Stimulated activated naive CD8-positive, alpha-beta T cell treated with anti-CD3 and anti-CD28 coated beads, Interleukin-15, amount 100 ng/mL, for 72 hours (primary cell): ENCODE results near the gene ACOT4.
A peak's percentile ranks its signal among the peaks of the same experiment; 100 is the strongest.

Experiments
- ATAC-seq: fragments of 150-1000 bp; cut with Tn5 transposase; 2 replicates; pipeline ENCODE4 v1.10.0; 2021; ENCODE audit warnings: mild to moderate bottlenecking, moderate library complexity
- DNase-seq, 2 donors: peaks; one replicate each; pipeline ENCODE4 v3.0.0; 2021 to 2022
- H3K27ac Mint-ChIP-seq, 2 donors: one replicate each; pipeline ENCODE4 v1.8.0; 2022; ENCODE audit warnings: mild to moderate bottlenecking in 2 of 2, mixed read lengths in 2 of 2, moderate library complexity in 2 of 2
- H3K27me3 Mint-ChIP-seq: one replicate; pipeline ENCODE4 v1.8.0; 2022; ENCODE audit warnings: mixed read lengths
- H3K4me1 Mint-ChIP-seq: one replicate; pipeline ENCODE4 v1.8.0; 2022; ENCODE audit warnings: mild to moderate bottlenecking, mixed read lengths
- H3K4me3 Mint-ChIP-seq, 2 donors: one replicate each; pipeline ENCODE4 v1.8.0; 2022; ENCODE audit warnings: mild to moderate bottlenecking in 2 of 2, mixed read lengths in 2 of 2, moderate library complexity in 1 of 2
- H3K9me3 Mint-ChIP-seq, 2 donors: one replicate each; pipeline ENCODE4 v1.8.0; 2022; ENCODE audit warnings: mixed read lengths in 2 of 2

Gene ACOT4

GRCh38 chr14:73637830-73638229 is 46.2 kb downstream of the ACOT4 start:
- DNase-seq (no peak), ATAC-seq (no peak)
- Mint-ChIP-seq H3K27ac (no peak overlapping the region), H3K4me3 (no peak overlapping the region), H3K4me1 (peaks cover 25% of the 10 kb centered on the region), H3K9me3 (no peaks in the 10 kb centered on the region), H3K27me3 (peaks cover 14% of the 10 kb centered on the region)

- DNase-seq (no peak), ATAC-seq (no peak)
- H3K4me1 Mint-ChIP-seq = peaks cover 21% of the 10 kb centered on the region
- H3K4me3 Mint-ChIP-seq = no peak overlapping the region
- H3K9me3 Mint-ChIP-seq = no peaks in the 10 kb centered on the region
- H3K27me3 Mint-ChIP-seq = no peaks in the 10 kb centered on the region
- H3K27ac Mint-ChIP-seq = no peak overlapping the region
Observed at GRCh38 chr14:73640796-73641365, 49.2 kb downstream of the ACOT4 start.

- Mint-ChIP-seq H3K4me3 (peak within 1 kb of the TSS; percentile 88 to 91), H3K27me3 (no peaks in the 10 kb centered on the region)
Observed at GRCh38 chr14:73644531-73645247, 53.0 kb downstream of the ACOT4 start, which contains the start of gene DNAL1. DNAL1 (plus strand) TSS chr14:73644986; CDS start chr14:73645040, 54 bp downstream.

GRCh38 chr14:73645248-73645610 is 53.6 kb downstream of the ACOT4 start:
- Mint-ChIP-seq H3K27ac (peak overlapping the region; percentile 92 to 96), H3K4me3 (peak overlapping the region; percentile 88 to 91), H3K4me1 (peaks cover 18% of the 10 kb centered on the region), H3K27me3 (no peaks in the 10 kb centered on the region), H3K9me3 (no peaks in the 10 kb centered on the region)
- no peak for ATAC-seq
- DNase-seq = no peak

More at GRCh38 chr14:73644531-73645247, 53.0 kb downstream of the ACOT4 start, which contains the start of gene DNAL1:
- Mint-ChIP-seq H3K9me3 (no peaks in the 10 kb centered on the region), H3K27ac (peak within 1 kb of the TSS; percentile 92 to 96), H3K4me1 (peaks cover 18% of the 10 kb centered on the region)
- ATAC-seq = peak; percentile 100
- peak; percentile 89 to 93 for DNase-seq
